Aorta (tissue), 5 donors: ENCODE measurements around the gene ARHGAP23. TPM values are rescaled to one million over a fixed set of nuclear protein-coding genes. Genes with fewer than 3 reads are reported as not detected.

Experiments
- ATAC-seq: fragments of 200-7000 bp; cut with Tn5 transposase; one replicate; pipeline ENCODE4 v1.9.1; 2022; ENCODE audit warnings: moderate library complexity; ENCODE audit not compliant: low FRiP score
- DNase-seq, 2 donors: peaks; one replicate each; pipeline ENCODE4 v3.0.0-alpha.2; 2020
- H3K27ac ChIP-seq, 2 donors: one replicate each; pipeline ENCODE4 v1.5.1; 2013; ENCODE audit warnings: low read length in 2 of 2, mild to moderate bottlenecking in 2 of 2, moderate library complexity in 2 of 2, control low read depth in 1 of 2, inconsistent platforms in 1 of 2, low read depth in 1 of 2
- H3K27me3 ChIP-seq, 2 donors: one replicate each; pipeline ENCODE4 v1.6.1; 2013; ENCODE audit warnings: control low read depth in 1 of 2, low read length in 1 of 2, mild to moderate bottlenecking in 1 of 2, moderate library complexity in 1 of 2; ENCODE audit not compliant: insufficient read depth in 2 of 2, control insufficient read depth in 1 of 2
- H3K36me3 ChIP-seq, 2 donors: one replicate each; pipeline ENCODE4 v1.6.1; 2013; ENCODE audit warnings: control low read depth in 1 of 2, low read length in 1 of 2, mild to moderate bottlenecking in 1 of 2; ENCODE audit not compliant: insufficient read depth in 2 of 2, control insufficient read depth in 1 of 2
- H3K4me1 ChIP-seq, 2 donors: one replicate each; pipeline ENCODE4 v1.6.1; 2013; ENCODE audit warnings: low read length in 2 of 2, control low read depth in 1 of 2, mild to moderate bottlenecking in 1 of 2, moderate library complexity in 1 of 2; ENCODE audit not compliant: insufficient read depth in 2 of 2, control insufficient read depth in 1 of 2
- H3K4me3 ChIP-seq, 2 donors: one replicate each; pipeline ENCODE4 v1.5.1; 2013; ENCODE audit warnings: low read length in 2 of 2, control low read depth in 1 of 2, mild to moderate bottlenecking in 1 of 2
- H3K9me3 ChIP-seq: one replicate; pipeline ENCODE4 v1.6.1; 2013; ENCODE audit warnings: mild to moderate bottlenecking, low read length; ENCODE audit not compliant: control insufficient read depth
- WGBS, 2 donors: extraction: QIAGEN DNeasy Blood & Tissue Kit; methylation state at CpG; one replicate each; pipeline ENCODE4 v1.1.7; 2013; 5-methylcytosine and 5-hydroxymethylcytosine counted together
- intact Hi-C, 2 donors: fragments of 100-400 bp; cut with DNase I; formaldehyde crosslinking; loops; one replicate each; pipeline versions ENCODE4 v1.14.2 to v1.15.0; 2022
- polyA plus RNA-seq, 2 donors: library from polyadenylated mRNA; stranded (reverse); fragments of 200-250 nt; gene quantifications; one replicate each; pipeline ENCODE4 v1.2.3, GENCODE V29; 2013
- total RNA-seq, 2 donors: library from RNA; stranded (reverse); fragmentation: NEBNext Ultra II Directional; extraction: Animal tissue kit (Norgen Biotek cat#: 25700); gene quantifications; one replicate each; pipeline ENCODE4 v1.2.1, GENCODE V29; 2021
- donor health status: healthy with polysubstance abuse.
- donor health status: Bipolar disorder and iron deficiency.
- donor health status: DM: no; HTN: no; CAD: no.
- donor health status: DM: no; HTN: no; CAD: no.
- donor health status: DM: yes; HTN: yes; CAD: no.

Gene ARHGAP23
- total and polyA plus RNA-seq, 4 donors: 6.9 to 126 (median 70.6) TPM

- intact Hi-C loops: no loop called here
- Histone ChIP-seq H3K27me3 (no peaks in the 10 kb centered on the region), H3K9me3 (no peaks in the 10 kb centered on the region), H3K4me3 (no peak overlapping the region), H3K4me1 (no peaks in the 10 kb centered on the region), H3K36me3 (no peaks in the 10 kb centered on the region), H3K27ac (no peak overlapping the region)
- DNase-seq (no peak), ATAC-seq (no peak)
- WGBS, 2 donors: 69% methylated on average over 12 to 13 of the region's 13 CpGs
Measured at GRCh38 chr17:38533866-38534497, 105.7 kb downstream of the ARHGAP23 start.

DNA sequence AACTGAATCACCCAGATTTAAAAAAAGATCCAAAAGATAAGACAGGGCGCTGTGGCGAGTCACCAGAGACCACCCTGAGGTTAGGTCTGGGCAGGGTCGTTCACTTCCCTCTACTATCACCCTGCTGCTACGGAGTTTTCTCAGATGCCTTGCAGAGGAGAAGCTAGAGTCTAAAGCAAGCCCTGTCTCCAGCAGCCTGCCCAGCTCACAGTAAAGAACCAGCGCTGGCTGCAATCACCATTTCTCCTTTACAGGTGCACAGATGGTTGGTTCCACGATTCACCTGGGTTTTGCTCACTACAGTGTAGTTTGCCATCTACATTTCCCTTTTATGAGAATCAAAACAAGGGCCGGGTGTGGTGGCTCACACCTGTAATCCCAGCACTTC is 106.2 kb downstream of the ARHGAP23 start:
- Histone ChIP-seq H3K27me3 (no peaks in the 10 kb centered on the region), H3K27ac (no peak overlapping the region), H3K36me3 (no peaks in the 10 kb centered on the region), H3K9me3 (no peaks in the 10 kb centered on the region), H3K4me1 (no peaks in the 10 kb centered on the region), H3K4me3 (no peak overlapping the region)
- intact Hi-C loops: no loop called here
- 62 to 64% methylated on average over 7 of the region's 7 CpGs for WGBS, 2 donors
- no peak for DNase-seq
- ATAC-seq: no peak

- intact Hi-C loops: no loop called here
- H3K27me3 ChIP-seq: no peaks in the 10 kb centered on the region
- ATAC-seq: no peak
- H3K27ac ChIP-seq: no peak overlapping the region
- no peaks in the 10 kb centered on the region for H3K9me3 ChIP-seq
- no peaks in the 10 kb centered on the region for H3K36me3 ChIP-seq
- no peaks in the 10 kb centered on the region for H3K4me1 ChIP-seq
- 65 to 72% methylated on average over 8 of the region's 8 CpGs for WGBS, 2 donors
- no peak for DNase-seq
- H3K4me3 ChIP-seq: no peak overlapping the region
Measured at GRCh38 chr17:38535886-38536285, 107.6 kb downstream of the ARHGAP23 start.

DNA sequence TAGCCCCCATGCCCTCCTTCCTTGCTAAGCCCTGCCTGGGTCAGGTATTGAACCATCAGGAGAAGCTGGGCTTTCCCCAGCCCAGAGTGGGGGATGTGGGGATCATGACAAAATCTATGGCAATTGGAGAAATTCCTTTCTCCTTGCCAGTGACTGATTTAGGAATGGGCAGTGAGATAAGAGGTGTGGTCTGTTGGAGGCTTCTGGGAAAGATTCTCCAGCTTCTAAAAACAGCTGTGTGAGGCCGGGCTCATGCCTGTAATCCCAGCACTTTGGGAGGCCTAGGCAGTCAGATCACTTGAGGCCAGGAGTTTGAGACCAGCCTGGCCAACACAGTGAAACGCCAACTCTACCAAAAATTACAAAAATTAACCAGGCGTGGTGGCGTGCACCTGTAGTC is 108.4 kb downstream of the ARHGAP23 start:
- WGBS, 2 donors: 78 to 79% methylated on average over 4 of the region's 4 CpGs
- no peaks in the 10 kb centered on the region for H3K27me3 ChIP-seq
- intact Hi-C loops: no loop called here
- H3K4me1 ChIP-seq: no peaks in the 10 kb centered on the region
- H3K9me3 ChIP-seq: no peaks in the 10 kb centered on the region
- ATAC-seq (no peak), DNase-seq (no peak)
- H3K27ac ChIP-seq: no peak overlapping the region
- H3K36me3 ChIP-seq: no peaks in the 10 kb centered on the region
- H3K4me3 ChIP-seq: no peak overlapping the region

DNA sequence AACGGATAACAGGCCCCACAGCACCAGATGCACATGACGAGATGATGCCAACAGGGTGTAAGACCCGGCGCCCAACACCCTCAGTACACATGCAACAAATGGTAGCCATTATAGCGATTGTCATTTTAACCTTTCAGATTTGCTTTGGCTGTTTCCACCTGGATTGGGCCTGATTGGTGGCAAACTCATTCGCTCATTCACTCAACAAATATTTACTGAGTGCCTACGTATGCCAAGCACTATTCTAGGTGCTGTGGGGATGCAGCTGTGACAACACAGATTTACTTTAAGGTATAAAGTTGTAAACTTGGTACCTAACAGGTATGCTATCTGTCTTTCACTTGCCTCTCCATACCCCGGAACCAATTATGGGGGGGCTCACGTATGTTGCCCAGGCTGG is 110.6 kb downstream of the ARHGAP23 start:
- Histone ChIP-seq H3K27ac (no peak overlapping the region), H3K27me3 (no peaks in the 10 kb centered on the region), H3K4me1 (no peaks in the 10 kb centered on the region), H3K4me3 (no peak overlapping the region), H3K9me3 (no peaks in the 10 kb centered on the region), H3K36me3 (no peaks in the 10 kb centered on the region)
- WGBS, 2 donors: 89 to 91% methylated on average over 9 of the region's 9 CpGs
- intact Hi-C loops: no loop called here
- DNase-seq (no peak), ATAC-seq (no peak)

DNA sequence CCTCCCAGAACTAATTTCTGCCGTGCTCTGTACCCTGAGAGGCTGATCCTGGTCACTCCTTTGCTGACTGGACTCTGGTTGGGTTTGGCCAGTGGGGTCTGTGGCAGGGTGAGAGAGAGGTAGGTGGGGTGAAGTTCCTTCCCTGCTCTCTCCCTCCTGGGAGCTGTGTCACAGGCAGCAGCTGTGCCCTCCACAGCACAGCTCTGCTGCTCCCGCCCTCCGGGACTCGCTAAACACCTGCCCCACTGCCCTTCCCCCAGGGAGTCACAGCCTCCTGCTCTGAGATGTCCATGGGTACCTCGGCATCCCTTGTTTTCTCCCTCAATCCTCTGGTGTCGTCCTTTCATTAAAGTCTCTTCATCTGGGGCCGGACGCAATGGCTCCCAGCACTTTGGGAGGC is 111.1 kb downstream of the ARHGAP23 start:
- no peak overlapping the region for H3K27ac ChIP-seq
- WGBS, 2 donors: 76 to 84% methylated on average over 7 to 8 of the region's 8 CpGs
- H3K9me3 ChIP-seq: no peaks in the 10 kb centered on the region
- H3K4me3 ChIP-seq: no peak overlapping the region
- no peaks in the 10 kb centered on the region for H3K27me3 ChIP-seq
- no peak for DNase-seq
- no peak for ATAC-seq
- no peaks in the 10 kb centered on the region for H3K36me3 ChIP-seq
- intact Hi-C loops: no loop called here
- no peaks in the 10 kb centered on the region for H3K4me1 ChIP-seq

DNA sequence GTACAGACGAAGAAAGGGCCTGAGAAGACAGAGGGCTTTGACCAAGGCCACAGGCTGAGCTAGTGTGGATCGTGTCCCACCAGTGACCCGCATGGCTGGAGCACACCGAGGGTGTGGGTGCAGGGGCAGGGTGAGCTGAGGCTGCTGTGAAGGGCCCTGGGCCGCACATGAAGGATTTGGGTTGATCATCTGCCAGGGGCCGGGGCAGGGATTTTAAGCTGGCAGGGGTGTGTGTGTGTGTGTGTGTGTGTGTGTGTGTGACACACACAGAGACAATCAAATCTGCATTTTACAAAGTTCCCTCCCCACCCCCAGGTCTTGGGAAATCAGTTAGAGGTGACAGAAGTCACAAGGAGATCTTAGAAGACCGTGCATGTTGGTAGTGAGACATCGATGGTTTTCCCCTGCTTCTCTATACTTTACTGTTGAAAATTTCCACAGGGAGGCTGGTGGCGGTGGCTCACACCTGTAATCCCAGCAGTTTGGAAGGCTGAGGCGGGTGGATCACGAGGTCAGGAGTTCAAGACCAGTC is 112.3 kb downstream of the ARHGAP23 start:
- Histone ChIP-seq H3K27me3 (no peaks in the 10 kb centered on the region), H3K27ac (no peak overlapping the region), H3K9me3 (no peaks in the 10 kb centered on the region), H3K36me3 (no peaks in the 10 kb centered on the region), H3K4me3 (no peak overlapping the region), H3K4me1 (no peaks in the 10 kb centered on the region)
- no peak for ATAC-seq
- WGBS, 2 donors: 76 to 81% methylated on average over 11 of the region's 11 CpGs
- intact Hi-C loops: no loop called here
- DNase-seq: no peak

DNA sequence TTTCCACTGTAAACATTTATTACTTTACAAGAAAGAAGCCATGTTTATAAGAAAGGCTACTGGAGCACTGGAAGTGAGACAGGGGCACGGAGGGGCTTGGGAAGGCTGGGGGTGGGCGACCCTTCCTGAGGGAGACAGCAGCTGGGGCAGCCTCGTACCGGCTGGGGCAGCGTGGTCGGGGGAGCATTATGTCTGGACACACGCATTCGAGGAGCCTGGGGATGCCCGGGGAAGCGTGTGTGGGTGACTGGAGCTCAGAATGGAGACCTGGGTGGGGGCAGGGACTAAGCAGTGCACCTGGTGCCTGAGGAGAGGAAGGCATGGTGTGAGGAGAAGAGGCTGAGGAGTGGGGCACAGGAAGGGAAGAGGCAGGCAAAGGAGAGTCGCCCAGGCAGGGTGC is 113.0 kb downstream of the ARHGAP23 start:
- ATAC-seq (no peak), DNase-seq (no peak)
- H3K9me3 ChIP-seq: no peaks in the 10 kb centered on the region
- H3K27me3 ChIP-seq: no peaks in the 10 kb centered on the region
- WGBS, 2 donors: 77 to 80% methylated on average over 11 of the region's 11 CpGs
- no peak overlapping the region for H3K4me3 ChIP-seq
- intact Hi-C loops: no loop called here
- H3K27ac ChIP-seq: no peak overlapping the region
- no peaks in the 10 kb centered on the region for H3K4me1 ChIP-seq
- no peaks in the 10 kb centered on the region for H3K36me3 ChIP-seq

- DNase-seq: no peak
- intact Hi-C loops: no loop called here
- Histone ChIP-seq H3K27me3 (no peaks in the 10 kb centered on the region), H3K36me3 (no peaks in the 10 kb centered on the region), H3K4me3 (no peak overlapping the region), H3K27ac (no peak overlapping the region), H3K9me3 (no peaks in the 10 kb centered on the region), H3K4me1 (no peaks in the 10 kb centered on the region)
- no peak for ATAC-seq
- 82 to 85% methylated on average over 8 of the region's 8 CpGs for WGBS, 2 donors
Measured at GRCh38 chr17:38542286-38542685, 114.0 kb downstream of the ARHGAP23 start.
